HG02870 (cell line): ENCODE data around the gene SYT1.

Experiments
- ATAC-seq: cut with Tn5 transposase; IDR thresholded peaks from one replicate; pipeline ENCODE4 v1.9.1; 2021; ENCODE audit warnings: mild to moderate bottlenecking, moderate library complexity; ENCODE audit not compliant: unreplicated experiment

Gene SYT1

GRCh38 chr12:78888568-78888967 is 24.0 kb downstream of the SYT1 start:
- ATAC-seq, result peak; percentile 93

- no peak for ATAC-seq
Observed at GRCh38 chr12:78891646-78892353, 27.2 kb downstream of the SYT1 start.

GRCh38 chr12:78898416-78898815 is 33.8 kb downstream of the SYT1 start:
- ATAC-seq, result no peak

- ATAC-seq, result no peak
Observed at GRCh38 chr12:78914859-78915331, 50.3 kb downstream of the SYT1 start.

GRCh38 chr12:78916845-78917480 is 52.4 kb downstream of the SYT1 start:
- no peak for ATAC-seq

GRCh38 chr12:78917513-78917912 is 52.9 kb downstream of the SYT1 start:
- ATAC-seq, result no peak

GRCh38 chr12:78918268-78918667 is 53.7 kb downstream of the SYT1 start:
- ATAC-seq, result no peak

- no peak for ATAC-seq
Observed at GRCh38 chr12:78928200-78929074, 63.9 kb downstream of the SYT1 start.

- no peak for ATAC-seq
Observed at GRCh38 chr12:78929075-78929418, 64.5 kb downstream of the SYT1 start.

- no peak for ATAC-seq
Observed at GRCh38 chr12:78931466-78931990, 67.0 kb downstream of the SYT1 start.

- no peak for ATAC-seq
Observed at GRCh38 chr12:78933014-78933413, 68.4 kb downstream of the SYT1 start.

- ATAC-seq, result no peak
Observed at GRCh38 chr12:78938341-78939084, 73.9 kb downstream of the SYT1 start.

- no peak for ATAC-seq
Observed at GRCh38 chr12:78949532-78949931, 85.0 kb downstream of the SYT1 start.

GRCh38 chr12:78951803-78952551 is 87.4 kb downstream of the SYT1 start:
- ATAC-seq, result no peak

- no peak for ATAC-seq
Observed at GRCh38 chr12:78952552-78952929, 88.0 kb downstream of the SYT1 start.

GRCh38 chr12:78958941-78959340 is 94.4 kb downstream of the SYT1 start:
- no peak for ATAC-seq

GRCh38 chr12:78959556-78959955 is 95.0 kb downstream of the SYT1 start:
- no peak for ATAC-seq

GRCh38 chr12:78961171-78961570 is 96.6 kb downstream of the SYT1 start:
- ATAC-seq, result no peak

- no peak for ATAC-seq
Observed at GRCh38 chr12:78963439-78964227, 99.1 kb downstream of the SYT1 start.
